Loucy (cell line): Measurements from ENCODE around the gene LFNG.

Experiments
- H2AFZ ChIP-seq: fragments of 200-600 bp; sonication (generic); 2 replicates; pipeline ENCODE4 v1.6.0; 2016; ENCODE audit warnings: antibody characterized with exemption, mild to moderate bottlenecking, low read length, moderate library complexity
- H3F3A ChIP-seq: fragments of 200-600 bp; 2 replicates; pipeline ENCODE4 v1.6.0; 2016; ENCODE audit warnings: antibody characterized with exemption, low read depth, mild to moderate bottlenecking
- H3K27me3 ChIP-seq: fragments of 200-600 bp; sonication (generic); 2 replicates; pipeline ENCODE4 v1.6.1; 2014; ENCODE audit warnings: low read length, mild to moderate bottlenecking; ENCODE audit not compliant: insufficient read depth, poor library complexity, severe bottlenecking
- H3K36me3 ChIP-seq: fragments of 200-600 bp; sonication (generic); 2 replicates; pipeline ENCODE4 v1.6.1; 2016; ENCODE audit warnings: low read length; ENCODE audit not compliant: insufficient read depth
- H3K4me1 ChIP-seq: fragments of 200-600 bp; sonication (generic); 2 replicates; pipeline ENCODE4 v1.5.1; 2014; ENCODE audit warnings: low read length, mild to moderate bottlenecking; ENCODE audit not compliant: insufficient read depth, poor library complexity, severe bottlenecking
- H3K4me2 ChIP-seq: fragments of 200-600 bp; sonication (generic); 2 replicates; pipeline ENCODE4 v1.6.0; 2014; ENCODE audit warnings: antibody characterized with exemption, low read length, low read depth, mild to moderate bottlenecking; ENCODE audit not compliant: poor library complexity, severe bottlenecking
- H3K4me3 ChIP-seq: fragments of 200-600 bp; sonication (generic); 2 replicates; pipeline ENCODE4 v1.5.1; 2014; ENCODE audit warnings: low read length, mild to moderate bottlenecking, mixed read lengths; ENCODE audit not compliant: poor library complexity, severe bottlenecking
- H3K79me2 ChIP-seq: fragments of 200-600 bp; sonication (generic); 2 replicates; pipeline ENCODE4 v1.6.1; 2014; ENCODE audit warnings: low read length; ENCODE audit not compliant: insufficient read depth
- H3K9ac ChIP-seq: fragments of 200-600 bp; sonication (generic); 2 replicates; pipeline ENCODE4 v1.6.0; 2014; ENCODE audit warnings: mild to moderate bottlenecking, low read depth, low read length, moderate library complexity; ENCODE audit not compliant: poor library complexity, severe bottlenecking
- H3K9me2 ChIP-seq: fragments of 200-600 bp; sonication (generic); replicated peaks from 2 replicates; pipeline ENCODE4 v1.6.1; 2016; ENCODE audit warnings: low read depth, low read length, mixed read lengths
- H3K9me3 ChIP-seq: fragments of 200-600 bp; sonication (generic); 2 replicates; pipeline ENCODE4 v1.6.1; 2014; ENCODE audit warnings: mild to moderate bottlenecking, antibody characterized with exemption, low read length, low read depth; ENCODE audit not compliant: insufficient read depth
- H4K20me1 ChIP-seq: fragments of 200-600 bp; sonication (generic); 2 replicates; pipeline ENCODE4 v1.6.0; 2014; ENCODE audit warnings: antibody characterized with exemption, low read length, mild to moderate bottlenecking; ENCODE audit not compliant: insufficient read depth, poor library complexity, severe bottlenecking
- CTCF ChIP-seq: fragments of 200-600 bp; sonication (generic); conservative IDR thresholded peaks from 2 replicates; pipeline ENCODE4 v1.5.1; 2014; ENCODE audit warnings: mild to moderate bottlenecking, antibody characterized with exemption, low read length
- EZH2phosphoT487 ChIP-seq: fragments of 200-600 bp; IDR thresholded peaks from 2 replicates; pipeline ENCODE4 v1.6.1; 2018; ENCODE audit warnings: antibody characterized with exemption, mild to moderate bottlenecking, moderate library complexity, borderline replicate concordance

Gene LFNG

GRCh38 chr7:2483494-2483893 is 36.1 kb upstream of the LFNG start:
- Histone ChIP-seq H3K27me3 (no peaks in the 10 kb centered on the region), H3K9ac (no peak overlapping the region), H3K79me2 (no peaks in the 10 kb centered on the region), H4K20me1 (no peaks in the 10 kb centered on the region), H3K36me3 (no peaks in the 10 kb centered on the region), H3K4me2 (no peak overlapping the region), H3K9me2 (no peaks in the 10 kb centered on the region), H3K4me1 (peaks cover 3% of the 10 kb centered on the region), H2AFZ (no peak overlapping the region), H3K4me3 (no peak overlapping the region), H3F3A (no peaks in the 10 kb centered on the region), H3K9me3 (no peaks in the 10 kb centered on the region)
- no peak for TF ChIP-seq CTCF
- no peak for TF ChIP-seq EZH2phosphoT487

GRCh38 chr7:2484868-2485267 is 34.7 kb upstream of the LFNG start:
- no peak overlapping the region for H2AFZ ChIP-seq
- H4K20me1 ChIP-seq = no peaks in the 10 kb centered on the region
- no peaks in the 10 kb centered on the region for H3K9me3 ChIP-seq
- H3F3A ChIP-seq = no peaks in the 10 kb centered on the region
- H3K4me1 ChIP-seq = no peaks in the 10 kb centered on the region
- no peaks in the 10 kb centered on the region for H3K36me3 ChIP-seq
- H3K79me2 ChIP-seq = no peaks in the 10 kb centered on the region
- TF ChIP-seq CTCF (no peak), EZH2phosphoT487 (no peak)
- H3K4me2 ChIP-seq = no peak overlapping the region
- no peak overlapping the region for H3K9ac ChIP-seq
- no peaks in the 10 kb centered on the region for H3K27me3 ChIP-seq
- H3K4me3 ChIP-seq = no peak overlapping the region
- H3K9me2 ChIP-seq = no peaks in the 10 kb centered on the region

- no peaks in the 10 kb centered on the region for H3K9me2 ChIP-seq
- H3K36me3 ChIP-seq = no peaks in the 10 kb centered on the region
- H3K4me3 ChIP-seq = no peak overlapping the region
- no peak overlapping the region for H3K9ac ChIP-seq
- TF ChIP-seq EZH2phosphoT487 = no peak
- TF ChIP-seq CTCF = no peak
- H4K20me1 ChIP-seq = no peaks in the 10 kb centered on the region
- H3K4me1 ChIP-seq = no peaks in the 10 kb centered on the region
- H2AFZ ChIP-seq = no peak overlapping the region
- H3K27me3 ChIP-seq = no peaks in the 10 kb centered on the region
- no peaks in the 10 kb centered on the region for H3K79me2 ChIP-seq
- H3K9me3 ChIP-seq = no peaks in the 10 kb centered on the region
- no peaks in the 10 kb centered on the region for H3F3A ChIP-seq
- no peak overlapping the region for H3K4me2 ChIP-seq
These were observed 31.8 kb upstream of the LFNG start for GRCh38 chr7:2487586-2488271.
